HG03139 (cell line): ENCODE results near the gene SYPL1.

Experiments used
- ATAC-seq: cut with Tn5 transposase; IDR thresholded peaks from one replicate; pipeline ENCODE4 v1.9.1; 2021; ENCODE audit not compliant: unreplicated experiment

The SYPL1 gene

GRCh38 chr7:106095634-106096033 is 16.5 kb downstream of the SYPL1 start:
- no peak for ATAC-seq

DNA sequence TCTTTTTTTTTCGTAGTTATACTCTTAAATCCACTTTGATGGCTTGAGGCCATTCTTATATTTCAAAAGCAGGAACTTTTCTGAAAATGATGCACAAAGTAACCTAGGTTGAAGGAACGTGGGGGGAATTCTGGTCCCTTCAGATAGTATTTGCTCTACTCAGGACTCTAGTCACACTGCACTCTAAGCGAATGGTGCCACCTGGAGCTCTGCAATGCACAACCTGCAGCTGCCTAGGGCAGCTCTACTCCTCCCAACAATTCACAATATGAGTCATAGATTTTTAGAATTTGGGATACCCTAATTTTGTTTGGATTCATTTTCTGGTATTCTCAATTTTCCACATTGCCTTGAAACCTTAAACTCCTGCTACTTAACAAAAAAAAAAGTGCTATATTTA is 17.3 kb downstream of the SYPL1 start:
- ATAC-seq = no peak

DNA sequence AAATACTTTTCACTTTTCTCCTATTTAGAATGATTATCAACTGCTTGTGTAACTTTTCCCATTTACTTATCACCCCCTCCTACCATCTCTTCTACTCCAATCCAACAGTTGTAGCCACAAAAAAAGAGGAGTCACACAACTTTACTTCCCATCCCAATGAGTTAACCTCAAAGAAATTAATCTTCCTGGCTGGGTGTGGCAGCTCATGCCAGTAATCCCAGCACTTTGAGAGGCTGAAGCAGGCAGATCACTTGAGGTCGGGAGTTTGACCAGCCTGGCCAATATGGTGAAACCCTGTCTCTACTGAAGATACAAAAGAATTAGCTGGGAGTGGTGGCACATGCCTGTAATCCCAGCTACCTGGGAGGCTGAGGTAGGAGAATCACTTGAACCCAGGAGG is 19.9 kb downstream of the SYPL1 start:
- ATAC-seq = no peak

GRCh38 chr7:106089647-106090046 is 22.5 kb downstream of the SYPL1 start:
- ATAC-seq = peak; percentile 88

GRCh38 chr7:106088014-106088413 is 24.1 kb downstream of the SYPL1 start:
- ATAC-seq = no peak

- ATAC-seq = no peak
Measured at GRCh38 chr7:106086062-106086461, 26.1 kb downstream of the SYPL1 start.

- ATAC-seq = no peak
Measured at GRCh38 chr7:106085015-106085414, 27.1 kb downstream of the SYPL1 start.

GRCh38 chr7:106083717-106084116 is 28.4 kb downstream of the SYPL1 start:
- ATAC-seq = no peak

DNA sequence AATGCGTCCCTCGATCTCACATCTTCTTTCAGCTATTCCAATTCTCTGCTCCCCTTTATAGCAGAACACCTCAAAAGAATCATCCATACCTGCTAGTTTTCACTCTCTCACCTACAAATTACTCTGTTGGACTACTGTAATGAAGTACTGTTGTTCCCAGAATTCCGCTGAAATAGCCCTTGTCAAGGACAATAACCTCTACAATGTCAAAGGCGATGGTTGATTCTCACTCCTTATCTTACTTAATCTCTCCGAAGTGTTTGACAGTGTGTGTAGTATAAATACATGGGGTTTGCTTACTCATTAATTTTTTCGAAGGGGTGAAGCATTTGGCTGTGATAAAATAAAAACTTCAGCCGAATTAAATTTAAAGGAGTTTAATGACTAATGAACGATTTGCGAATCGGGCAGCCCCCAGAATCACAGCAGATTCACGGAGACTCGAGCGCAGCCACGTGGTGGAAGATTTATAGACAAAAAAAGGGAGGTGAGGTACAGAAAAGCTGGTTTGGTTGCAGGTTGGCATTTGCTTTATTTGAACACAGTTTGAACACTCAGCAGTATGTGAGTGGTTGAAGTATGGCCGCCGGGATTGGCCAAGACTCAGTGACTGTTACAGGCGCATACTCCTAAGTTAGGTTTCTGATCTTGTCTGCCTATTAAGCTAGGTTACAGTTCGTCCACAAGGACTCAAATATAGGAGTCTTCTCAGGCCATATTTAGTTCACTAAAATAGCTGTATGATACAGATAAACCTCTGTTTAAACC is 29.8 kb downstream of the SYPL1 start:
- no peak for ATAC-seq

- no peak for ATAC-seq
Measured at GRCh38 chr7:106080300-106080987, 31.7 kb downstream of the SYPL1 start.

GRCh38 chr7:106076537-106076936 is 35.6 kb downstream of the SYPL1 start:
- ATAC-seq = no peak

DNA sequence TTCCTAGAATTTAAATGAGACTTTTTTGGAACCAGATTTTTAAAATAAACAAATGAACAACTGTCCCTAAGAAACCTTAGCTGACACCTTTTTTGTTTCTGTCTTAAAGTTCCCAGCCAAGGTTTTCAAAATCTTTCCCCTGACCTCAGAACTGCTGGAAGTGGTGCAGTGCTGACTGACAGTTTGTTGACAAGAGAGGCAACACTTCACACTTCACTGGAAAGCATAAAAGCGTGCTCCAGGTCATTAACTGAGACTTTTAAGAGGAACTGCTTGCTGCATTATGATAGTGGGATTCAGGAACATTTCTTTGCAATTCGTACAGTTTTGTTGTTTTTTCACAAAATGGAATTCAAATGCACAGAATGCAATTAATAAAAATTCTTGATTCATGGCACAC is 36.2 kb downstream of the SYPL1 start:
- ATAC-seq = no peak

GRCh38 chr7:106074257-106074656 is 37.9 kb downstream of the SYPL1 start:
- ATAC-seq = no peak

GRCh38 chr7:106073701-106074100 is 38.4 kb downstream of the SYPL1 start:
- no peak for ATAC-seq

GRCh38 chr7:106072715-106073091 is 39.4 kb downstream of the SYPL1 start:
- ATAC-seq = no peak

GRCh38 chr7:106071999-106072714 is 40.0 kb downstream of the SYPL1 start:
- ATAC-seq = no peak

- peak; percentile 94 for ATAC-seq
Measured at GRCh38 chr7:106071356-106071998, 40.6 kb downstream of the SYPL1 start.

DNA sequence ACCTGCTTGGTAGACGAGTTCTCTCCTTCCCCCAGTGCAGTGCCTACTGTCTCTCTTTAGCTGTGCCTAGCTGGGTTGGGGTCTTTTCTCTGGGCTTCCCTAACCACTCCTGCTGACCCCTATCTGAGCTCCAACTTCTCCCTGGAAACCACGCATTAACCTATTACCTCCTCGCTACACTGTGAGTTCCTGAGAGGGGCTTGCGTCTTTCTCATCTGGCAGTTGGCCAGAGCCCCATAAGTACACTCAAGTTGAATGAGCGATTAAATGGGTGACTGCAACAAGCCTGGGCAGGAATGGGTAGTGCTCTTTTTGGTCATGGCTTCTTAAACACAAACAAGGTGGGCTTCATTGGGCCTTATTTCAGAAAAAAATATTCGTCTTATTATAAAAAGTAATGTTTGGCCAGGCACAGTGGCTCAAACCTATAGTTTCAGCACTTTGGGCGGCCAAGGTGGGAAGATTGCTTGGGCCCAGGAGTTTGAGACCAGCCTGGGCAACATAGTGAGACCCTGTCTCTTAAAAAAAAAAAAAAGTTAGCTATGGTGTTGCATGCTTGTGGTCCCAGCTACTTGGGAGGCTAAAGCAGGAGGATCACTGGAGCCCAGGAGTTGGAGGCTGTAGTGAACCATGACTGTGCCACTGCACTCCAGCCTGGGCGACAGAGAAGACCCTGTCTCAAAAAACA is 41.4 kb downstream of the SYPL1 start:
- no peak for ATAC-seq

- ATAC-seq = no peak
Measured at GRCh38 chr7:106070201-106070551, 41.9 kb downstream of the SYPL1 start.

DNA sequence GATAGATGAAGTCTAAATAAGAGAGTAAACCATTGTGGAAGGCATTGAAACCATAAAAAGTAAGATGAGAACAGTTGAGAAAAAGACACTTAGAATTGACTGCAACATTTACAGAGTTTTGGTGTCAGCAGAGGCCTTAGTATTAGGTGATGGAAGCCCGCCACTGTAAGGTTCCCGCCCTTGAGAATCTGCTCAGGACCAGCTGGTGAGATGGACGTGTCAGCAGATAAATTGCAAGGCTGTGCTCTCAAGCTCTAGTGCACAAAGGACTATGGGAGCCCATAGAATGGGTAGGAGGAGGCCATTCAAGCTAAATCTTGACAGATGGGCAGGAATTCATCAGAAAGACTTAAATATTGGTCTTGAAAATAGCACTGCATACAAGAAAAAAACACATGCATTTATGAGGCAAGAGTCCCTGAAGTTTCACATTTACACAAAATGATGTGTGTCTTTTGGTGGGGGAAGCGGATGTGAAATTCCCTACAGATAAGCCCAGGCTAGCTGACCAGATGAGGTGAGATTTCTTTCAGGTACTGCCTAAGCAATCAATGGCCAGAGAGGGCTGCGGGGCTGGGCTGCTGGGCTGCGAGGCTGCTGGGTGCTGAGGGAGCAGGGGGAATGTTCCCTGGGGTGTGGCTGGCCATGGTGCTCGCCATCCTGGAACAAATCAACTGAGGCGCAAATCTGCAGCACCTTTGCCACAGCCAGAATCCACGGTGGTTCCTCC is 42.5 kb downstream of the SYPL1 start:
- no peak for ATAC-seq
